NCI-H1417 (cell line): ENCODE measurements around the gene KLK7.
"Not testable (repeated sequence)": the region's sequence is repeated elsewhere in the genome, so short reads cannot be mapped to it uniquely, and the experiment has no call there.

Experiments used
- DNase-seq, 3 experiments: peaks; one replicate each; lab custom pipeline; 2025; lab: John Stamatoyannopoulos, UW

The KLK7 gene

DNA sequence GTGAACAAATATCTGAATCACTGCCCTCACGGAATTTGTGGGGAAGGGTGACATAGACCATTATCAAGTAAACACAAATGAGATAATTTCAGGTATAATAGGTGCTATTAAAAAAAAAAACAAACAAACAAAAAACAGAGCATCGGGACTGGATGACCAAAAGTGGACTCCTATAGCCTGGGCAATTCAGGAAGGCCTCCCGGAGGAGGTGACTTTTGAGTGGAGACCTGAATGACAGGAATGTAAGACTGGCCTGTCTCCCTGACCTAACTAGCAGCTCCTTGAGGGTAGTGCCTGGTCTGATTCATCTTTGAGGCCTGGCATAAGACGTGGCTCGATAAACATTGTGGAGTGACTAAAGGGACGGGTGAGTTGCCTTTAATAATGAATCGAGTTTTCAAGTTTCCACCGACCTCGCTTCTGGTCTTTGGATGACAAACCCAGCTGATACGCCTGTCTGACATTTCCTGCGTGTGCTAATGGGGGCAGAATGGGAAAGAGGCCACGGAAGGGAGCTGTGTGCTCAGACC is 29.0 kb upstream of the KLK7 start:
- no peak for DNase-seq

DNA sequence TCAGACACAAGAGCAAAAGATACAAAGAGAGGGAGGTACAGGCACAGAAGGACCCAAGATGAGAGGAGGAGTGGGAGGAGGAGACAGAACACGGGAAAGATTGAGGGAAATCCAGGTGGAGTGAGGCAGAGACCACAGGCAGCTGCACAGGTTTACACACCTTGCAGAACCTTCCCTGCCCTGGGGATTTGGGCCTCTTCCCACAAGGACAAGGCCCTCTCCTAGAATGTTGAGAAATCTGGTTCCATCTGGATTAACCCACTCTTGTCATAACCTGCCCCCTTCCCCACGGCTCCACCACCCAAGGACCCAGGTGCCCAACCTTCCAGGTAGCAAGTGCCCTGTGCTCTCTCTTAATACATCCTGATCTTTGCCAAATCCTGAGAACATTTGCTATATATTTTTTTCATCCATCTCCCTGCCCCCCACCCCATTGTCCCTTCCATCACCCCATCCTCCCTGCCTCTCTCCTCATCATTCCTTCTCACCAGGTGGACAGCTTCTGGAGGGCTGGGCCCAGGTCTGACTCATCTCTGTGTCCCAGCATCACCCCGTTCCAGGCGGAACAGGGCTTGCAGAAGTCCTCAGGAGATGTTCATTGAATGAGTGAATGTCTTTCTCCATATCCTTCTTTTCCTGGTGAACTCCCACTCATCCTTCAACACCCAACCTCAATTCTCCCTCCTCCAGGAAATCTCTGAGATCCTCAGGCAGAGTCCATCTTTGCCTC is 26.5 kb upstream of the KLK7 start:
- no peak for DNase-seq

DNA sequence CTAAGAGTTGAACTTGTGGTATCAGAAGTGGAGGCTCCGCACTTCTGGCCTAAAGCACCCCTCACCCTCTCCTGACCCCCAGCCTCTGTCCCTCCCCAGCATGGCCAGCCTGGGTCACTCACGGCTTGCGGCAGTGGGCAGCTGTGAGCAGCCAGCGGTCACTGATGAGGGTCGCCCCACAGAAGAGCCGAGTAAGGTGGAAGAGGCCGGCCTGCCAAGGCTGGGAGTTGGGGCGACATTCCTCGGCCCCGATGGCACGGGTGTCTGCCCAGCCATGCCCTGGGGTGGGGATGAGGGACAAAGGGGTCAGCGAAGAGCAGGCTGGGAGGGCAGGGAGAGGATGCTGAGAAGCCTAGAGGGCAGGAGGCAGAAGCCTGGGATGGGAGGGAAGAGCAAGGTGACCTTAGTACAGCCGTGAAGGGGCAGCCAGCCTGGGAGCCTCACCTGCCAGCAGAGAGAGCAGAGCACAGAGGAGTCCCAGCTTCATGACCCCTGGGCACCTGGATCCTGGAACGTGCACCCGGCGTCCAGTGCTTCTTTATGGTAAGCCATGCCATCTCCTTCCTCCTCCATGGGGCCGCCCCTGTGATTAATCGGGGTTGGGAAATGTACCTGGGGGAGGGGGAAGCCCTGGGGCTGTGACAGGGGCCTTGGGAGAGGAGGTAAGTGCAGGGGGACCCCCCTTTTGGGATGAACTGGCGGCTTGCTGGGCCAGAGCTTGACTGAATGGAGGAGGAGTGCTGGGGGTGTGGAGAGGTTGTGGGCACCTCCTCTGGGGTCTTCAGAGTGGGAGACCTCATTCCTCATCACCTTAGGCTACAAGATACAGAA is 25.6 kb upstream of the KLK7 start:
- no peak for DNase-seq

DNA sequence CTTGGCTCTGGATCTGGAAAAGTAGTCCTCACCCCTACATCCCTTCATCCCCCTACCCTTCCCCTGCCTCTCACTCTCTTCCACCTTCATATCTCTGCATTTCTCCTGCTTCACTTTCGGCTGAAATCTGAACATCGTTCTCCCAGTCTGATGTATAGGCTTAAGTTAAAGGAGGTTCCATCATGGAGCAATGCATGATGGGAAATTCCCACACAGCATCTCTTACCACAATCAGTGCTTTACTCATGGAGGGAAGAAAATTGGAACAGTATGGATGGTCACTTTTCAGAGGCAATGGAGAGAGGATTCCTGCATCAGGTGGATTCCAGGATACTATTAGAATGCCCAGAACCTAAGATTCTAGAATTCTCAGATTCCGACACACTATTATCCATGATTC is 23.8 kb upstream of the KLK7 start:
- DNase-seq, result no peak

DNA sequence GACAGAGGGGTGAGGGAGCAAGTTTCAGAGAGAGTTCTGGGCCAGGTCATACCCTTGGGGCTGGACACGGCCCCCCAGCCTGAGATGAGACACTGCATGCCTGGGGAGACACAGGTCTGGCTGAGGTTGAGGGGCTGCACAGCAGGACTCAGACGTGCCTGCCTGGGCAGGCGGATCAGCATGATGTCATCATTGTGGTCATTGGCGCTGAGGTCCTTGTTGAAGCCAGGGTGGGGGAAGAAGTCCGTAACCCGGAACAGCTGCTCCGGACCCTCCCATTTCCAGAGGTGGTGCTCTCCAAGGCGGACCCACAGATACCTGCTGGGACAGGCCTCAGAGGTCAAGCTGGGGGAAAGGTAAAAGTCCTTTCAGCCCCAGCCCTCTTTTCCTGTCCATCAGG is 22.7 kb upstream of the KLK7 start:
- no peak for DNase-seq

DNA sequence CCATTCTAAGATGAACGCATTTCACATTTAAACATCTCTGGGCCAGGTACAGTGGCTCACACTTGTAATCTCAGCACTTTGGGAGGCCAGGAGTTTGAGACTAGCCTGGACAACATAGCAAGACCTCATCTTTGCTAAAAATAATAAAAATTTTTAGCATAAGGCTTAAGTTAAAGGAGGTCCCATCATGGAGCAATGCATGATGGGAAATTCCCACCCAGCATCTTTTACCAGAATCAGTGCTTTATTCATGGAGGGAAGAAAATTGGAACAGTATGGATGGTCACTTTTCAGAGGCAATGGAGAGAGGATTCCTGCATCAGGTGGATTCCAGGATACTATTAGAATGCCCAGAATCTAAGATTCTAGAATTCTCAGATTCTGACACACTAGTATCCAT is 21.5 kb upstream of the KLK7 start:
- DNase-seq, result no peak

DNA sequence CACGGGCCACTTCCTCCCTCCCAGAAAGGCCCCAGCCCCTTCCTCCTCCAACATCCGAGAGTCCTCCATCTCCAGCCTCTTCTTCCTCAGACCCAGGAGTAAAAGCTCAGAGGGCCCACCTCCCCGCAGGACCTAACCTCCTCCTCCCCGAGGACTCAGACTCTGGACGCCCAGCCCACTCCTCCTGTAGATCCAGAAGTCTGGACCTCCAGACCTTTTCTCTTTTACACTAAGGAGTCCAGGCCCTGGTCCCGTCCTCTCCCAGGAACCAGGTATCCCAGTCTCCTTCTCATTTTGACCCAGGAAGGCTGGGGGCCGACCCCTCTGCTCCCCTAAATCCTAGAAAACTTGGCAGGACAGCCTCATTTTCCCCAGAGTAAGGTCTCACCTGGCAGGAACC is 19.6 kb upstream of the KLK7 start:
- no peak for DNase-seq

DNA sequence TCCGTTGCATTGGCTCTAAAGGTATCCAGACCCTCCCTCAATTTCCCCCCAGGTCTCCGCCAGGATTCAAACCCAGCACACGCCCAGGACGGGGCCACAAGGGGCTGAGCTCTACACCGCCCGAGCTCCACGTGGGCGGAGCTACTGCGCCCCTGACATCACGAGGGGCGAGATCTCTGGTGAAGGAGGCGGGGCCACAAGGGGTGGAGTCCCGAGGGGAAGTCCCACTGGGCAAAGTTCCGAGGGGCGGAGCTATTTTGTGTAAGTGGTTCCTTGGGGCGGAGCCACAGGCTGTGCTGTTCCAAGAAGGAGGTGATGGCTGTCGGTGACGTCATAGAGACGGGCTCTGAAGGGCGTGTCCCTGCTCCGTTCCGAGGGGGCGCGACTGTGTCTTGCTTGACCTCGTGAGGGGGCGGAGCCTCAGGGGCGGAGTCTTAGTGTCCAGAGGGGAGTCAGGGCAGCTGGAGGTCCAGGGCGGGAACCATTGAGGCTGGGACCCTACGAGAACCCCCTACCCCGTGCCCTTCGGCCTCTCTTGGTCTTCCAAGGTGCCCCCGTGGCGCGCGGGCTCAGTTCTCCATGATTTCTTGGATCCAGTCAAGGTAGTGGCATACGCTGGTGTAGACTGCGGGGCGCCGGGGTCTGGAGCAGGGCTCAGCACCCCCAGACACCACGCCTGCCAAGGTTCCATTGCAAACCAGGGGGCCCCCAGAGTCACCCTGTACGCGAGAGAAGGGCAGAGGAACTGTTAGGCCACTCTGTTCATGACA is 19.0 kb upstream of the KLK7 start:
- DNase-seq, result peak in 2 of 3 experiments; percentile 9 to 14

DNA sequence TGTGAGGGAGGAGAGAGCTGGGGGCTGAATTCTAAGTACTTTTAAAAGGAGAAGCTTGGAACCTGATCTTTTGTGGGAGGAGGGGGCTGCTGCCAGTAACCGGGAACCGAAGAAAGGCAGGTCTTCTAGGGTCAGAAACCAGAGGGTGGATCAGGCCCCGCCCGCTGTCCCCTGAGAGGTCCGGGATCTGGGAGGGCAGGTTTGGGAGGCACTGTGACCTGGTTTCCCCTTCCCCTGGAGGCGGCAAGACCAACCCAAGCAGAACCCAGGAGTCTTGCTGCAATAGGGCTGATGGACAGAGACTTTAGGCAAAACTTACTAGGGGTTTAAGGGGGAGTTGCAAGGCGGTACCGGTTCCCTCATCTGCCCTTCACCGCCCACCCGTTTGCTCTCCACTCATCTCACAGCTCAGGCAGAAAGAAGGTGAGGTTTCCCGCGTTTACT is 18.4 kb upstream of the KLK7 start:
- DNase-seq, result no peak

DNA sequence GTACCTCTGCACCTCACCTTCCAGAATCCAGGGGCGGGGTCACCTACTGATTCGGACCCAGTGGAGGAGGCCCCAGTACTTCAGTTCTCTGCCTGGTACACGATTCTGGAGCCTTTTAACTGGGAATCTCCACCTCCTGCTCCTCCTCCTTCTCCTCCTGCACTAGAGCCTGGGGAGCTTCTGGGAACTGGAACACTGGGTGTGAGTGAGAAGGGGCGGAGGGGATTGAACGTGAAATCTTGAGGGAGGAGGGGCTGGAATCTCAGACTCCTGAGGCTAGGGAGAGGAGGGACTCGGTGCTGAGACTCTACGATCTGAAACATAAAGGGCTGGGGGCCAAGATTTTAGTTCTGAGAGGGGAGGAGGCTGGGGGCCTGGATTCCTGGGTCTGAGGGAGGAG is 17.8 kb upstream of the KLK7 start, which contains the start of gene KLK8:
Gene KLK8, minus strand, starts transcription at position 90 of the 400 bp plus-strand sequence. CDS start 437 bp downstream, outside the sequence.
- DNase-seq, result no peak

DNA sequence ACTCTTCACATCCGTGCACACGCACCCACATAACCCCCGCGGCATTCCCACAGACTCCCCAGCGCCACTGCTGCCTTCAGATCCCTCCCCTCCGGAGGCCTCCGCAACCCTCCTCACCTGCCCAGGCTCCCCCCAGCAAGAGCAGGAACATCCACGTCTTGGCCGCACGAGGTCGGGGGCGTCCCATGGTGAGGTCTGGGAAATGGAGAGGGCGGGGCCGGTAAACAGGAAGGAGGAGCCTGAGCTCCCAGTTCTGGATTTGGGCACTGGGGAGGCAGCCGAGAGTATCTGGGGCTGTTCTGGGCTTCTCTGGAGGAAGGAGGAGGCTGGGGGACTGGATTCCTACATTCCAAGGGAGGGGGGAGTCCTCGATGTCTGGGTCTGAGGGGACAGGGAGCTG is 17.3 kb upstream of the KLK7 start:
- DNase-seq, result no peak

DNA sequence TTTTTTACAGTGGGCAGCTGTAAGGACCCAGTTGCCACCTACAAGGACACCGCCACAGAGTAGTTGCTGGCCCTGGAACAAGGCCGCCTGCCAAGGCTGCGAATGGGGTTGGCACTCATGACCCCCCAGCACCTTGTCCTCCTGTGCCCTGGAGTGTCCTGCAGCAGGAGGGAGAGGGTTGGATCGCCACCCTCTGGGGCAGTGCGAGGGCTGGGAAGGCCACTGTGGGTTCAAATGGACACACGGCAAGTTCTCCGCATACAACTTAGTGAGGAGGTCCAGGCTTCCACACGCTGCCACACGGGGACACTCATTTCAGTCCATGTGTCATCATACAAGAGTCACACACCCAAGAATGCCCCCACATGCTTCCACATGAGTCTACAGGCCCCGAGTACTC is 16.7 kb upstream of the KLK7 start:
- no peak for DNase-seq

DNA sequence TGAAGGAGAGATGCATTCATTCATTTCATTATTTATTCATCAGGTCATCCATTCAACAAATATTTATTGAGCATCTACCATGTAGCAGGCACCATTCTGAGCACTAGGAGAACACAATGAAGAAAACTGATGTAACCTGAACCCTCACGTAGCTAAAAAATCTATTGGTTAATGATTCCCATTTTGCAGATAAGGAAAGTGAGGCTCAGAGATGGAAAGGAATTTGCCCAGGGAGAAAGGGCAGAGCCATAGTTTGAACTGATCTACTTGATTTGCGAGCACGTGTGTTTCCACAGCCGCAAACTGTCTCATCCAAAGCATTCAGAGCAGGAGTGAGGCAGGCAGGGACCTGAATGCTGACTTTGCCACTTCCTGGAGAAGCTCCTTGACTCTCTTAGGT is 15.0 kb upstream of the KLK7 start:
- no peak for DNase-seq

DNA sequence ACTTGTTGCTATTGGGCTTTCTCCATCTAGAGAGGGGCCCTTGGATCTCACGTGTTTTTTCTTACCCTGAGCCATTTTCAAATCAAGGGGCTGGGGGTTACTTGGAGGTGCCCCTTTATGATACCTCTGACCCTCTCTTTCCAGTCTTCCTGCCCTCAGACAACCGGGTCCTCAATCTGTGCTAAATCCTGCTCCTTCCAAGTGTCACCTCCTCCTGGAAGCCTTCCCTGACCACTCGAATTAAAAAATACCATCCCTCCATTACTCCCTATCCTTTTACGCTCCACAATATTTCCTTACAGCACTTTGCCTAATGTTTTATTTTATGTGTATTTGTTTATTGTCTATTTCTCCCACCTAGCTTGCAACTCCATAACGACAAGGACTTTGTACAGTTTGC is 14.3 kb upstream of the KLK7 start:
- no peak for DNase-seq

DNA sequence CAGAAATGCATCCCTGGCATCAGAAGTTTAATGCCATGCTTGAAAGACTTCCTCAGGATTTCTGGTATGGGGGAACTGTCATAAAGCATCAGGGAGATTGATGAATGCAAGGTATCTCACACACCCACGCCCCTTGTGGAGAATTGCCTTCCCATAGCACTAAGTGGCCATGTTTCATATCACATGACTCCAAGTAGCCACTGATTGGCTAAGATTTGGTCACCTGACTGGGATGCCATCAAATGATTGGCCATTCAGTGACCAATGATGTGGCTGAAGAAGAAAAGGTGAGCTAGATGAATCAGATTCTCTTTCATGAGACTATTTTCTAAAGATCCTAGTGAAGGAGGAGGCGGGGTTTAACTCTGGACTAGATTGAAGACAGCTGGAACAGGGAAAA is 10.4 kb upstream of the KLK7 start:
- DNase-seq, result peak in 1 of 3 experiments; percentile 3

DNA sequence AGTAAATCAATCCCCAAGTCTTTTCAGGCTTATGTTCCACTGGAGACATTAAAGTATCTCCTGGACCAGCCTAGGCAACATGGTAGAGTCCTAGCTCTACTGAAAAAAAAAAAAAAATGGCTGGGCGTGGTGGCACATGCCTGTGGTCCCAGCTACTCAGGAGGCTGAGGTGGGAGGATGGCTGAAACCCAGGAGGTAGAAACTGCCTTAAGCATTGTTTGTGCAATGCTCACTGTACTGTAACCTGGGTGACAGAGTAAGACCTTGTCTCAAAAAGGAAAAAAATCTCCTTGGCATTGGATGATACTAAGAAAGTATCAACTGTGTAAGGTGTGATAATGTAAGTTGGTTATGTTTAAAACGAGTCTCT is 8.9 kb upstream of the KLK7 start:
- no peak for DNase-seq

DNA sequence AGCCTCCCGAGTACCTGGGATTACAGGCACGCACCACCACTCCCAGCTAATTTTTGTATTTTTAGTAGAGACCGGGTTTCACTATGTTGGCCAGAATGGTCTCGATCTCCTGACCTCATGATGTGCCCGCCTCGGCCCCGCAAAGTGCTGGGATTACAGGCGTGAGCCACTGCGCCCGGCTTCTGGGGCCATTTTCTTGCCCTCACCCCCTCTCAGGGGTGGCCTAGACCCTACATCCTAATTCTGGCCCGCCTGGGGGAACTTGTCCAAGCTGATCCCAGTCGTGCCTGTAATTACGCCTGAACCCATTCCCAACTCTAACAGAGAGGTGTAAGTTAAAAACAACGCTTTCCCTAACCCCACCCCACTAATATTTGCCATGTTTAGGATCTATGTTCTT is 699 bp upstream of the KLK7 start:
- DNase-seq, result not testable (repeated sequence)

DNA sequence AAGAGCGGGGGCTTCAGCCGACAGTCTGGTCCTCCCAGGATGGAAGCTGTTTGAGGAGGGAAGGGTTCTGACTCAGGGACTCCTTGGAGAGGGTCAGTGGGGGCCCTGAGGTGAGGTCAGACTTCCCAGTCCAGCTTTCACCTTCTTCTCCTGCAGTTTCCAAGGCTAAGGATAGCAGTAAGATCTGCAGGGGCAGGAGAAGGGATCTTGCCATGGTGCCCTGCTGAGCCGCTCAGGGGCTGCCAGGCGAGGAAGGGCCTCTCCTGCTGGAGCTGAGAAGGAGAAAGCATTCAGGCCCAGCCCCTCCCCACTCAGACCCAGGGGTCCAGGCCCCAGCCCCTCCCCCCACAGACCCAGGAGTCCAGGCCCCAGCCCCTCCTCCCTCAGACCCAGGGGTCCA is 1.5 kb downstream of the KLK7 start:
- DNase-seq, result no peak

DNA sequence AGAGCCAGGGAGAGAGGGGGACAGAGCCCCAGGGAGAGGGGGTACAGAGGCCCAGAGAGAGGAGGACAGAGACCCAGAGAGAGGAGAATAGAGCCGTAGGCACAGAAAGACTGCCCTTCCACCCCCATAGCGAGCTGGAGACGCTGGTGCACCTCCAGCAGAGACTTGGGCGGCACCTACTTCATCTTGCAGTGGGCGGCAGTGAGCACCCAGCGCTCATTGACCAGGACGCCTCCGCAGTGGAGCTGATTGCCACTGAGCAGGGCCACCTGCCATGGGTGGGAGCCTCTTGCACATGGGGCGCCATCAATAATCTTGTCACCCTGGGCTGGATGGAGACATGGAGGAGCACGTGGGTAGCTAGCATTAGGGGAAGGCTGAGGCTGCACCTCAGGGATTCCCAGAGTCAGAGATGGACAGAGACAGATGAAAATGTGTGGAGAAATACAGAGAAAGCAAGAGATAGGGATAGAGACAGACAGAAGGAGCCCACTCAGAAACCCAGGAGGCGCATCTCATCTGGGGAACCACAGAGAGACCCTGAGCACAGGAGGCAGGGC is 2.0 kb downstream of the KLK7 start:
- DNase-seq, result no peak

DNA sequence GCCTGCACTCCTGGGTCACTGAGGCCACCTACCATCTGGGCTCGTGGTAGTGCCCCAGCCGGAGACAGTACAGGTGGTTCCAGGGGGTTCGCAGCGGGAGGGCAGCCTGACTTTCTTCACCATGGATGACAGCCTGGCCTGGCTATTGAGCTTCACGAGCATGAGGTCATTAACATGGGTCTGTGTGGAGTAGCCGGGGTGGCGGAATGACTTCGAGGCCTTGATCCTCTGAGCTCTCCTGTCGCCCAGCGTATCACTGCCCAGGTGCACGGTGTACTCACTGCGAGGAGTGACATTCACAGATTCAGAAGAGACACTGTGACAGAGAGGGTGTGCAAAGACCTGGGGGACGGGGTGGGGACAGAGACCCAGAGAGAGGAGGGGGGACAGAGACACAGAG is 3.5 kb downstream of the KLK7 start:
- no peak for DNase-seq

DNA sequence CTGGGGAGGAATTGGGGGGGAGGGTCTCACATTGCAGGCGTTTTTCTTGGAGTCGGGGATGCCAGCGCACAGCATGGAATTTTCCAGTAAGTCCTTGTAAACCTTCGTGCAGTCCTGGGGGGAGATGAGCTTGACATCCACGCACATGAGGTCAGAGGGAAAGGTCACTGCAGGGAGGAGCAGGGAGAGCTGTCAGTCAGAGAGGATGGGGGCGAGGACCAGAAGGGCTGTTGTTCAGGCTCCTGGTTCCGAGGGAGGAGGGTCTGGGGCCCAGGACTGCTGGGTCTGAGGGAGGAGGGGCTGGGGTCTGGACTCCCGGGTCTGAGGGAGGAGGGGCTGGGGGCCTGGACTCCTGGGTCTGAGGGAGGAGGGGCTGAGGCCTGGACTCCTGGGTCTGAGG is 4.0 kb downstream of the KLK7 start:
- no peak for DNase-seq

DNA sequence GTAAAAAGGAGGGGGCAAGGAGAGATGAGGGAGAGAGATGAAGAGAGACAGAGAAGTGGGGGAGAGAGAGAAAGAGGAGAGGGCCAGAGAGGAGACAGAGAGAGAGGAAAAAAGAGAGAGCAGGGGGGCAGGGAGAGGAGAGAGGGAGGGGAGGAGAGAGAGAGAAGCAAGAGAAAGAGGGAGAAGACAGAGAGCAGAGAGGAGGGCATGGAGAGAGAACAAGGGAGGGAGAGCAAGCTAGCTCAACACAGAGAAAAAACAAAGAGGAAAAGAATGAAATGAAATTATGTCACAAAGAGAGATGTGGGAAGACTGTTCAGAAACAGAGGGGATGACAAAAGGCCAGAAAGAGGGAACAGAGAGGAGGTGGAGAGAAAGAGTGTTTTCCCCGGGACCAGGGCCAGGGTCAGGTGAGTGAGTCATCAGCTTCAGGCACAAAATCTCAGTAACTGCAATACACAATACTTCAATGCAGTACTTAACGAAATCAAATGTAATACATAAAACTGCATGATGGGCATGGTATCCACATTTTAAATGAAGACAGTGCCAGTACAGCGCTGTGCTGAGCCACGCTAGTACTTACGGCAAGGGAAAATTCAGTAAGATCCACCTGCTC is 4.8 kb downstream of the KLK7 start:
- DNase-seq, result no peak
